Transverse colon (tissue), 4 donors: ENCODE data around the gene DNTT. TPM values are rescaled to one million over a fixed set of nuclear protein-coding genes. Genes with fewer than 3 reads are reported as not detected.

ENCODE experiments used
- DNase-seq: peaks from one replicate; pipeline ENCODE4 v3.0.0-alpha.2; 2019
- H3K27ac ChIP-seq, 4 donors: fragments of 200-600 bp; sonication (generic); 2 replicates each; pipeline ENCODE4 v1.5.1; 2016 to 2018; ENCODE audit warnings: inconsistent platforms in 4 of 4
- H3K27me3 ChIP-seq: fragments of 200-600 bp; sonication (generic); 2 replicates; pipeline ENCODE4 v1.5.1; 2017; ENCODE audit warnings: inconsistent platforms
- H3K36me3 ChIP-seq, 4 donors: fragments of 200-600 bp; sonication (generic); 2 replicates each; pipeline ENCODE4 v1.5.1; 2017 to 2019; ENCODE audit warnings: inconsistent platforms in 4 of 4
- H3K4me1 ChIP-seq, 4 donors: fragments of 200-600 bp; sonication (generic); 2 replicates each; pipeline ENCODE4 v1.5.1; 2017 to 2020; ENCODE audit warnings: inconsistent platforms in 4 of 4
- H3K4me3 ChIP-seq, 4 donors: fragments of 200-600 bp; sonication (generic); 1 replicate in 1 of 4; 2 replicates in 3 of 4; pipeline versions ENCODE4 v1.5.1 to v1.6.1; 2017 to 2019; ENCODE audit warnings: inconsistent platforms in 4 of 4
- H3K9me3 ChIP-seq, 2 donors: fragments of 200-600 bp; sonication (generic); 2 replicates each; pipeline ENCODE4 v1.5.1; 2017 to 2019; ENCODE audit warnings: inconsistent platforms in 2 of 2
- CTCF ChIP-seq, 5 experiments: fragments of 200-600 bp in 3 of 5; fragments of 450-650 bp in 2 of 5; sonication (generic) in 3 of 5; IDR thresholded peaks; 1 replicate in 2 of 5; 2 replicates in 3 of 5; pipeline ENCODE4 v1.5.1; 2016 to 2017; ENCODE audit warnings: antibody characterized with exemption in 5 of 5, inconsistent platforms in 3 of 5, mild to moderate bottlenecking in 2 of 5, moderate library complexity in 1 of 5
- EP300 ChIP-seq: sonication (generic); formaldehyde crosslinking; IDR thresholded peaks from one replicate; pipeline ENCODE4 v1.6.1; 2017; ENCODE audit warnings: antibody characterized with exemption, low read depth
- POLR2A ChIP-seq: fragments of 450-650 bp; IDR thresholded peaks from one replicate; pipeline ENCODE4 v1.6.1; 2016; ENCODE audit warnings: antibody characterized with exemption, mild to moderate bottlenecking, moderate library complexity
- POLR2AphosphoS5 ChIP-seq, 3 donors: sonication (generic); formaldehyde crosslinking; IDR thresholded peaks; one replicate each; pipeline ENCODE4 v1.6.1; 2016; ENCODE audit warnings: antibody characterized with exemption in 3 of 3
- WGBS, 2 donors: methylation state at CpG; one replicate each; pipeline ENCODE4 v1.1.5; 2018; ENCODE audit warnings: low coverage in 1 of 2; 5-methylcytosine and 5-hydroxymethylcytosine counted together
- in situ Hi-C, 4 donors: fragments of 200-750 bp; cut with MboI; loops; one replicate each; pipeline versions ENCODE4 v1.15.0 to v1.15.1; 2017; ENCODE audit warnings: low sequenced_read_pairs in 3 of 4, low pct_ligation_motif_present in 1 of 4, low pct_unique_long_range_greater_than_20kb in 1 of 4
- intact Hi-C: fragments of 100-400 bp; cut with DNase I; formaldehyde crosslinking; loops from one replicate; pipeline ENCODE4 v1.15.1; 2023; ENCODE audit warnings: low total_unique reads
- total RNA-seq, 4 donors: library from RNA; depleted of rRNA; stranded (reverse); fragments of >200 nt; gene quantifications; one replicate each; pipeline ENCODE4 v1.1.0, GENCODE V29; 2016

Gene DNTT
- total RNA-seq, 4 donors from 2014 or later: not detected

DNA sequence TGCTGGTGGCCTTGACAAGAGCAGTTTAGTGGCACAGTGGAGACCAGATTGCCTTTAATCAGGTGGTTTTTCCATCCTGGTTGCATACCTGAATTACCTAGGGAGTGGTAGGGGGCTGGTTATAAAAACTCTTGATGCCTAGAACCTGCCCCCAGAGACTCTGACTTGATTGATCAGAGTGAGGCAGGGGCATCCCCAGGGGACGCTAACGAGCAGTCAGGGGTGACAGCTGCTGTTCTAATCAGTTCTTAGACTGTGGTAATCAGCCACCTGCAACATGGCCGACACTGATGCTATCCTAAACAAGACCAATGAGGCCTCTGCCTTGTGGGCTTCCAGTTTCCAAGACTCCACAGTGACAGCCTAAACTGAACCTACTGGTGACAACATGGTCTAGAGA, 56.5 kb downstream of the DNTT start:
- H3K9me3 ChIP-seq: no peaks in the 10 kb centered on the region
- no peak for DNase-seq
- H3K27me3 ChIP-seq: peaks cover 2% of the 10 kb centered on the region
- TF ChIP-seq POLR2AphosphoS5 (IDR thresholded peaks at IDR 0.05) (no peak), EP300 (no peak), CTCF (IDR thresholded peaks at IDR 0.05) (no peak), POLR2A (no peak)
- WGBS, 2 donors: 77% methylated on average over 3 of the region's 3 CpGs; no CpG with 5 or more reads in 1 of the 2 donors
- H3K4me3 ChIP-seq: no peak overlapping the region
- no peak overlapping the region for H3K27ac ChIP-seq
- no peaks in the 10 kb centered on the region for H3K4me1 ChIP-seq
- in situ Hi-C loops: no loop called here
- intact Hi-C loops: no loop called here
- H3K36me3 ChIP-seq: no peaks in the 10 kb centered on the region

GRCh38 chr10:96365571-96365970, 61.3 kb downstream of the DNTT start:
- Histone ChIP-seq H3K27ac (no peak overlapping the region), H3K36me3 (no peaks in the 10 kb centered on the region), H3K4me3 (no peak overlapping the region), H3K4me1 (no peaks in the 10 kb centered on the region), H3K9me3 (no peaks in the 10 kb centered on the region), H3K27me3 (no peaks in the 10 kb centered on the region)
- in situ Hi-C loops (no loop called here), intact Hi-C loops (no loop called here)
- WGBS, 2 donors: 82 to 100% methylated on average over 2 to 3 of the region's 3 CpGs
- TF ChIP-seq EP300: no peak
- no peak for TF ChIP-seq POLR2AphosphoS5 (IDR thresholded peaks at IDR 0.05)
- no peak for DNase-seq

GRCh38 chr10:96366508-96366907, 62.3 kb downstream of the DNTT start:
- WGBS, 2 donors: 55 to 67% methylated on average over 3 of the region's 3 CpGs

DNA sequence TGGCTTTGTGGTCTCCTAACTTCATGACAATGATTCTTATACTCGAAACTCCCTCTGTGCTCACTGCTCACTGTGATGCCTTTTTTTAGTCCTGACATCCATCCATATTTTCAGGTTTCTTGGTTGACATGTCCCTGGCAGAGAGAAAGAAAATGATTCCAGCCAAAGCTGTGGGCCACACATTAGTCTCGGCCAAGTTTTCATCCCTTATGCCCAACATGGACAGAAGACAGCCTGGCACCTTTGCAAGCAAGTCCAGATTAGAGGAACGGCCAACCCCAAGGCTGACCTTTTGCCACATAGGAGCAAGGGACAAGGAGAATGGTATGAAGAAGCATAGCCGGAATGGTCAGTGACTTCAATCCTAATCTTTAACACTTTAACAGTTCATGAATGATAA, 63.2 kb downstream of the DNTT start:
- in situ Hi-C loops: no loop called here

More at GRCh38 chr10:96366508-96366907, 62.3 kb downstream of the DNTT start:
- H3K27ac ChIP-seq: no peak overlapping the region
- no peaks in the 10 kb centered on the region for H3K36me3 ChIP-seq
- H3K27me3 ChIP-seq: no peaks in the 10 kb centered on the region
- intact Hi-C loops: no loop called here
- no peak overlapping the region for H3K4me3 ChIP-seq
- in situ Hi-C loops: no loop called here
- H3K9me3 ChIP-seq: no peaks in the 10 kb centered on the region
- TF ChIP-seq POLR2AphosphoS5 (IDR thresholded peaks at IDR 0.05): no peak
- TF ChIP-seq POLR2A: no peak
- no peak for TF ChIP-seq EP300
- TF ChIP-seq CTCF (IDR thresholded peaks at IDR 0.05): no peak
- no peaks in the 10 kb centered on the region for H3K4me1 ChIP-seq
- no peak for DNase-seq

More for the DNA sequence above, 63.2 kb downstream of the DNTT start:
- Histone ChIP-seq H3K27ac (no peak overlapping the region), H3K36me3 (no peaks in the 10 kb centered on the region), H3K27me3 (no peaks in the 10 kb centered on the region), H3K9me3 (no peaks in the 10 kb centered on the region), H3K4me3 (no peak overlapping the region), H3K4me1 (no peaks in the 10 kb centered on the region)
- whole genome bisulfite sequencing, 2 donors: 76 to 92% methylated on average over 2 to 4 of the region's 4 CpGs
- intact Hi-C loops: no loop called here
- TF ChIP-seq POLR2AphosphoS5 (IDR thresholded peaks at IDR 0.05) (no peak), POLR2A (no peak), EP300 (no peak), CTCF (IDR thresholded peaks at IDR 0.05) (no peak)
- DNase-seq: no peak
